ENCODE measurements around the gene MYO7B.

Gene MYO7B

GRCh38 chr2:127665267-127665893, 129.9 kb downstream of the MYO7B start:
- DNase-seq = no peak

- DNase-seq = no peak
Observed at GRCh38 chr2:127669056-127669455, 133.6 kb downstream of the MYO7B start.

- no peak for DNase-seq
Observed at GRCh38 chr2:127670055-127670956, 134.8 kb downstream of the MYO7B start.

GRCh38 chr2:127670957-127671290, 135.4 kb downstream of the MYO7B start:
- no peak for DNase-seq

- DNase-seq = no peak
Observed at GRCh38 chr2:127671557-127672302, 136.2 kb downstream of the MYO7B start.

- no peak for DNase-seq
Observed at GRCh38 chr2:127672341-127673224, 137.1 kb downstream of the MYO7B start.

GRCh38 chr2:127673291-127674069, 138.0 kb downstream of the MYO7B start:
- no peak for DNase-seq

GRCh38 chr2:127674241-127675209, 139.0 kb downstream of the MYO7B start:
- DNase-seq = no peak

GRCh38 chr2:127675331-127676261, 140.1 kb downstream of the MYO7B start, which contains the start of gene LIMS2:
TSS of gene LIMS2 (minus strand) at chr2:127675530. CDS start at chr2:127675024, 506 bp downstream.
- no peak for DNase-seq

GRCh38 chr2:127676906-127677305, 141.4 kb downstream of the MYO7B start:
- no peak for DNase-seq

- DNase-seq = peak; percentile 26
Observed at GRCh38 chr2:127678531-127678930, 143.0 kb downstream of the MYO7B start.

- no peak for DNase-seq
Observed at GRCh38 chr2:127678991-127679390, 143.5 kb downstream of the MYO7B start.

- DNase-seq = no peak
Observed at GRCh38 chr2:127679680-127680361, 144.3 kb downstream of the MYO7B start.

GRCh38 chr2:127680706-127681287, 145.3 kb downstream of the MYO7B start:
- DNase-seq = no peak

- no peak for DNase-seq
Observed at GRCh38 chr2:127681288-127681804, 145.9 kb downstream of the MYO7B start.

GRCh38 chr2:127681976-127682857, 146.7 kb downstream of the MYO7B start:
- no peak for DNase-seq

- DNase-seq = no peak
Observed at GRCh38 chr2:127683056-127683455, 147.6 kb downstream of the MYO7B start.
